IgD-negative memory B cell (primary cell): Measurements from ENCODE around the gene BRD9. TPM values are rescaled to one million over a fixed set of nuclear protein-coding genes. Genes with fewer than 3 reads are reported as not detected.
A peak's percentile ranks its signal among the peaks of the same experiment; 100 is the strongest.
"Not testable (repeated sequence)": the region's sequence is repeated elsewhere in the genome, so short reads cannot be mapped to it uniquely, and the experiment has no call there.

Experiments used
- H3K27ac Mint-ChIP-seq, 3 donors: one replicate each; pipeline ENCODE4 v1.8.0; 2020 to 2022; ENCODE audit warnings: mild to moderate bottlenecking in 3 of 3, mixed read lengths in 3 of 3, moderate library complexity in 1 of 3
- H3K27me3 Mint-ChIP-seq: one replicate; pipeline ENCODE4 v1.8.0; 2021; ENCODE audit warnings: mixed read lengths
- H3K36me3 Mint-ChIP-seq: one replicate; pipeline ENCODE4 v1.8.0; 2020; ENCODE audit warnings: mild to moderate bottlenecking, mixed read lengths
- H3K4me1 Mint-ChIP-seq, 3 donors: one replicate each; pipeline ENCODE4 v1.8.0; 2020 to 2022; ENCODE audit warnings: mixed read lengths in 3 of 3, mild to moderate bottlenecking in 1 of 3
- H3K4me3 Mint-ChIP-seq, 4 donors: one replicate each; pipeline ENCODE4 v1.8.0; 2020 to 2022; ENCODE audit warnings: mild to moderate bottlenecking in 4 of 4, mixed read lengths in 4 of 4, moderate library complexity in 3 of 4
- H3K9me3 Mint-ChIP-seq, 3 donors: one replicate each; pipeline ENCODE4 v1.8.0; 2020 to 2021; ENCODE audit warnings: mixed read lengths in 3 of 3, mild to moderate bottlenecking in 1 of 3
- polyA plus RNA-seq: library from polyadenylated mRNA; unstranded; fragments of 300-500 nt; fragmentation: Illumina TruSeq; gene quantifications from one replicate; pipeline ENCODE4 v1.2.3, GENCODE V29; 2021

BRD9 gene
- polyA plus RNA-seq, 1 donor from 2014 or later = 19.3 TPM

- H3K27me3 Mint-ChIP-seq = peaks cover 21% of the 10 kb centered on the region
- H3K36me3 Mint-ChIP-seq = peaks cover 2% of the 10 kb centered on the region
- H3K27ac Mint-ChIP-seq = no peak overlapping the region
- H3K4me1 Mint-ChIP-seq = peaks cover 0 to 3% (median 2%) of the 10 kb centered on the region in 3 donors
- no peaks in the 10 kb centered on the region for H3K9me3 Mint-ChIP-seq
- H3K4me3 Mint-ChIP-seq = no peak overlapping the region
Observed at GRCh38 chr5:929596-929995, 37.0 kb upstream of the BRD9 start.

- peaks cover 21% of the 10 kb centered on the region for H3K27me3 Mint-ChIP-seq
- not testable (repeated sequence) for H3K4me1 Mint-ChIP-seq, H3K36me3 Mint-ChIP-seq, H3K4me3 Mint-ChIP-seq, H3K9me3 Mint-ChIP-seq, H3K27ac Mint-ChIP-seq
Observed at GRCh38 chr5:929182-929581, 36.6 kb upstream of the BRD9 start.

GRCh38 chr5:927172-928015, 34.8 kb upstream of the BRD9 start:
- peaks cover 2 to 3% (median 3%) of the 10 kb centered on the region in 3 donors for H3K4me1 Mint-ChIP-seq
- no peaks in the 10 kb centered on the region for H3K9me3 Mint-ChIP-seq
- peak overlapping the region in 2 of 4 donors; percentile 52 to 82 for H3K4me3 Mint-ChIP-seq
- H3K36me3 Mint-ChIP-seq = peaks cover 2% of the 10 kb centered on the region
- peaks cover 19% of the 10 kb centered on the region for H3K27me3 Mint-ChIP-seq
- no peak overlapping the region for H3K27ac Mint-ChIP-seq

- peaks cover 2 to 3% (median 3%) of the 10 kb centered on the region in 3 donors for H3K4me1 Mint-ChIP-seq
- H3K27me3 Mint-ChIP-seq = peaks cover 19% of the 10 kb centered on the region
- H3K4me3 Mint-ChIP-seq = no peak overlapping the region
- H3K36me3 Mint-ChIP-seq = peaks cover 2% of the 10 kb centered on the region
- H3K9me3 Mint-ChIP-seq = no peaks in the 10 kb centered on the region
- no peak overlapping the region for H3K27ac Mint-ChIP-seq
Observed at GRCh38 chr5:926417-927171, 34.0 kb upstream of the BRD9 start.

- H3K27me3 Mint-ChIP-seq = peaks cover 16% of the 10 kb centered on the region
- H3K4me1 Mint-ChIP-seq = peaks cover 2 to 3% (median 3%) of the 10 kb centered on the region in 3 donors
- H3K9me3 Mint-ChIP-seq = no peaks in the 10 kb centered on the region
- H3K27ac Mint-ChIP-seq = peak overlapping the region in 1 of 3 donors; percentile 36
- H3K4me3 Mint-ChIP-seq = no peak overlapping the region
- peaks cover 2% of the 10 kb centered on the region for H3K36me3 Mint-ChIP-seq
Observed at GRCh38 chr5:923281-923873, 30.8 kb upstream of the BRD9 start.

- H3K27me3 Mint-ChIP-seq = peaks cover 11% of the 10 kb centered on the region
- no peaks in the 10 kb centered on the region for H3K9me3 Mint-ChIP-seq
- peaks cover 1 to 3% (median 3%) of the 10 kb centered on the region in 3 donors for H3K4me1 Mint-ChIP-seq
- H3K4me3 Mint-ChIP-seq = no peak overlapping the region
- H3K27ac Mint-ChIP-seq = no peak overlapping the region
- H3K36me3 Mint-ChIP-seq = peaks cover 2% of the 10 kb centered on the region
Observed at GRCh38 chr5:922436-923280, 30.1 kb upstream of the BRD9 start.

- Mint-ChIP-seq H3K4me1 (peaks cover 0 to 3% (median 0%) of the 10 kb centered on the region in 3 donors), H3K27ac (no peak overlapping the region)
Observed at GRCh38 chr5:921456-922435, 29.1 kb upstream of the BRD9 start.

GRCh38 chr5:920321-920720, 27.7 kb upstream of the BRD9 start:
- Mint-ChIP-seq H3K4me1 (peaks cover 0 to 3% (median 0%) of the 10 kb centered on the region in 3 donors), H3K27me3 (no peaks in the 10 kb centered on the region), H3K4me3 (no peak overlapping the region), H3K27ac (no peak overlapping the region), H3K9me3 (no peaks in the 10 kb centered on the region), H3K36me3 (peaks cover 2% of the 10 kb centered on the region)

More at GRCh38 chr5:921456-922435, 29.1 kb upstream of the BRD9 start:
- no peak overlapping the region for H3K4me3 Mint-ChIP-seq
- H3K9me3 Mint-ChIP-seq = no peaks in the 10 kb centered on the region
- H3K36me3 Mint-ChIP-seq = peaks cover 2% of the 10 kb centered on the region
- H3K27me3 Mint-ChIP-seq = peaks cover 8% of the 10 kb centered on the region

GRCh38 chr5:919356-920000, 26.9 kb upstream of the BRD9 start:
- H3K4me3 Mint-ChIP-seq = no peak overlapping the region
- no peak overlapping the region for H3K27ac Mint-ChIP-seq
- no peaks in the 10 kb centered on the region for H3K9me3 Mint-ChIP-seq
- peaks cover 2% of the 10 kb centered on the region for H3K36me3 Mint-ChIP-seq
- peaks cover 0 to 3% (median 0%) of the 10 kb centered on the region in 3 donors for H3K4me1 Mint-ChIP-seq
- no peaks in the 10 kb centered on the region for H3K27me3 Mint-ChIP-seq

- H3K36me3 Mint-ChIP-seq, H3K9me3 Mint-ChIP-seq, H3K27ac Mint-ChIP-seq, H3K4me1 Mint-ChIP-seq, H3K4me3 Mint-ChIP-seq, H3K27me3 Mint-ChIP-seq: not testable (repeated sequence)
Observed at GRCh38 chr5:918717-919116, 26.1 kb upstream of the BRD9 start.

- Mint-ChIP-seq H3K4me1 (peaks cover 0 to 2% (median 0%) of the 10 kb centered on the region in 3 donors), H3K4me3 (no peak overlapping the region), H3K36me3 (peaks cover 3% of the 10 kb centered on the region), H3K27me3 (no peaks in the 10 kb centered on the region), H3K27ac (no peak overlapping the region), H3K9me3 (no peaks in the 10 kb centered on the region)
Observed at GRCh38 chr5:916441-917293, 24.1 kb upstream of the BRD9 start.

GRCh38 chr5:915946-916345, 23.3 kb upstream of the BRD9 start:
- no peak overlapping the region for H3K4me3 Mint-ChIP-seq
- H3K27me3 Mint-ChIP-seq = no peaks in the 10 kb centered on the region
- H3K36me3 Mint-ChIP-seq = peaks cover 3% of the 10 kb centered on the region

More at GRCh38 chr5:915946-916345, 23.3 kb upstream of the BRD9 start:
- peaks cover 0 to 2% (median 0%) of the 10 kb centered on the region in 3 donors for H3K4me1 Mint-ChIP-seq
- H3K9me3 Mint-ChIP-seq = no peaks in the 10 kb centered on the region
- H3K27ac Mint-ChIP-seq = no peak overlapping the region
